K562 (cell line): Measurements from ENCODE around the gene MLST8. TPM values are rescaled to one million over a fixed set of nuclear protein-coding genes. Genes with fewer than 3 reads are reported as not detected.

Source experiments
- ATAC-seq: fragments of 200-7000 bp; cut with Tn5 transposase; 3 replicates; pipeline ENCODE4 v1.9.1; 2020; ENCODE audit warnings: moderate library complexity
- BruUV-seq: library from RNA; stranded (reverse); fragments of 400-500 nt; replicated peaks from 2 replicates; lab custom pipeline; 2021; lab: Mats Ljungman, UMichigan
- CTCF ChIA-PET: fragments of 300-600 bp; formaldehyde crosslinking; extraction: SDS; loops from one replicate; lab custom pipeline; 2021; ENCODE audit warnings: low intra/inter-chr PET ratio; lab: Yijun Ruan, JAX
- POLR2A ChIA-PET: fragments of 300-600, 350-650 bp; sonication (Branson Sonifier 250); formaldehyde crosslinking; extraction: SDS; loops from one replicate; lab custom pipeline; 2021; ENCODE audit warnings: antibody characterized with exemption, inconsistent platforms; lab: Yijun Ruan, JAX
- DNase-seq, 4 experiments: peaks; one replicate each; pipeline versions ENCODE4 v3.0.0 to v3.0.0-alpha.2; 2011 to 2018; ENCODE audit warnings: low spot score in 3 of 4, mixed read lengths in 3 of 4; ENCODE audit errors: extremely low read depth in 1 of 4
- FAIRE-seq: peaks from 2 replicates; lab custom pipeline; 2011; peaks lifted over from hg19 to GRCh38; lab: Jason Lieb, UNC
- H2AFZ ChIP-seq: 2 replicates; pipeline ENCODE4 v1.6.0; 2011; ENCODE audit warnings: low read depth, low read length, control low read depth, inconsistent platforms
- H3K27ac ChIP-seq: fragments of 200-600 bp; 3 replicates; pipeline ENCODE4 v1.8.0; 2011; ENCODE audit warnings: low read depth, mild to moderate bottlenecking, control low read depth, inconsistent platforms, low read length, moderate library complexity, mixed read lengths; ENCODE audit errors: extremely low read depth
- H3K27me3 ChIP-seq, 2 experiments: fragments of 300-600 bp in 1 of 2; 2 replicates in 1 of 2; 3 replicates in 1 of 2; pipeline versions ENCODE4 v1.6.0 to v1.8.0; 2011; ENCODE audit warnings: inconsistent platforms in 2 of 2, low read length in 2 of 2, mild to moderate bottlenecking in 1 of 2, mixed read lengths in 1 of 2, moderate library complexity in 1 of 2; ENCODE audit not compliant: control insufficient read depth in 2 of 2, insufficient read depth in 2 of 2
- H3K36me3 ChIP-seq: fragments of 300-600 bp; 3 replicates; pipeline ENCODE4 v1.8.0; 2011; ENCODE audit warnings: mild to moderate bottlenecking, low read length, inconsistent platforms; ENCODE audit not compliant: control insufficient read depth, insufficient read depth
- H3K4me1 ChIP-seq, 2 experiments: fragments of 200-600 bp in 1 of 2; replicated peaks in 1 of 2; 2 replicates in 1 of 2; 3 replicates in 1 of 2; pipeline versions ENCODE4 v1.5.1 to v1.8.0; 2011; ENCODE audit warnings: inconsistent platforms in 2 of 2, low read length in 2 of 2, mild to moderate bottlenecking in 1 of 2, mixed read lengths in 1 of 2, moderate library complexity in 1 of 2; ENCODE audit not compliant: control insufficient read depth in 2 of 2, insufficient read depth in 2 of 2
- H3K4me2 ChIP-seq: 2 replicates; pipeline ENCODE4 v1.6.1; 2011; ENCODE audit warnings: low read length, control low read depth, inconsistent platforms, mixed read lengths; ENCODE audit not compliant: insufficient read depth
- H3K4me3 ChIP-seq: fragments of 200-600 bp; sonication (generic), shearing (Covaris generic); 2 replicates; pipeline ENCODE4 v1.5.1; 2016; ENCODE audit warnings: control low read depth, inconsistent platforms
- H3K79me2 ChIP-seq: fragments of 200-600 bp; 3 replicates; pipeline ENCODE4 v1.8.0; 2011; ENCODE audit warnings: low read length, inconsistent platforms; ENCODE audit not compliant: control insufficient read depth, insufficient read depth
- H3K9ac ChIP-seq, 2 experiments: 2 replicates each; pipeline versions ENCODE4 v1.6.0 to v1.6.1; 2011; ENCODE audit warnings: low read depth in 2 of 2, low read length in 2 of 2, control low read depth in 1 of 2, inconsistent platforms in 1 of 2, mild to moderate bottlenecking in 1 of 2, mixed read lengths in 1 of 2; ENCODE audit not compliant: insufficient read depth in 1 of 2
- H3K9me1 ChIP-seq: one replicate; pipeline ENCODE4 v1.6.0; 2011; ENCODE audit warnings: inconsistent platforms, mild to moderate bottlenecking, low read length, moderate library complexity; ENCODE audit not compliant: control insufficient read depth, insufficient read depth
- H3K9me3 ChIP-seq: replicated peaks from 2 replicates; pipeline ENCODE4 v1.5.1; 2011; ENCODE audit warnings: low read depth, low read length, inconsistent platforms; ENCODE audit not compliant: control insufficient read depth, insufficient read depth
- H4K20me1 ChIP-seq: replicated peaks from 2 replicates; pipeline ENCODE4 v1.6.1; 2011; ENCODE audit warnings: low read length, inconsistent platforms, mixed read lengths; ENCODE audit not compliant: control insufficient read depth, insufficient read depth
- HDAC2 ChIP-seq: fragments of 450-650 bp; IDR thresholded peaks from 2 replicates; pipeline ENCODE4 v1.6.1; 2016; ENCODE audit warnings: mild to moderate bottlenecking
- HNRNPLL ChIP-seq: fragments of 200-400 bp; formaldehyde crosslinking; IDR thresholded peaks from 2 replicates; pipeline ENCODE4 v1.6.1; 2017; ENCODE audit warnings: low read length, low read depth, mild to moderate bottlenecking; ENCODE audit not compliant: poor library complexity, severe bottlenecking
- JUND ChIP-seq, 2 experiments: IDR thresholded peaks; 2 replicates in 1 of 2; 3 replicates in 1 of 2; pipeline ENCODE4 v1.6.1; 2011; ENCODE audit warnings: borderline replicate concordance in 2 of 2, low read depth in 2 of 2, low read length in 2 of 2, improper control_type of control experiment in 1 of 2, missing biosample characterization in 1 of 2, missing genetic modification characterization in 1 of 2, missing genetic modification reagents in 1 of 2
- POLR2AphosphoS5 ChIP-seq: IDR thresholded peaks from 2 replicates; pipeline ENCODE4 v1.6.1; 2011; ENCODE audit warnings: mild to moderate bottlenecking, low read depth, low read length, moderate library complexity; ENCODE audit not compliant: control insufficient read depth, insufficient read depth
- POLR2G ChIP-seq: fragments of 200-400 bp; formaldehyde crosslinking; IDR thresholded peaks from 2 replicates; pipeline ENCODE4 v1.6.1; 2017; ENCODE audit warnings: low read depth, mild to moderate bottlenecking, antibody characterized with exemption, low read length, moderate library complexity
- PTBP1 ChIP-seq: fragments of 200-400 bp; formaldehyde crosslinking; IDR thresholded peaks from 2 replicates; pipeline ENCODE4 v1.6.1; 2017; ENCODE audit warnings: low read depth, low read length
- RBFOX2 ChIP-seq: fragments of 200-400 bp; formaldehyde crosslinking; IDR thresholded peaks from 2 replicates; pipeline ENCODE4 v1.6.1; 2017; ENCODE audit warnings: low read depth, mild to moderate bottlenecking, low read length, moderate library complexity
- SRF ChIP-seq, 2 experiments: fragments of 250-450, 450-650 bp in 1 of 2; sonication (Bioruptor Pico) in 1 of 2; sonication (generic) in 1 of 2; formaldehyde crosslinking; IDR thresholded peaks; 2 replicates each; pipeline versions ENCODE4 v1.5.0 to v1.5.1; 2020 to 2022; ENCODE audit warnings: mild to moderate bottlenecking in 1 of 2, missing genetic modification reagents in 1 of 2
- WGBS: fragments of 100-300 bp; shearing (Covaris generic); methylation state at CpG from one replicate; pipeline ENCODE4 v1.1.6; 2016; ENCODE audit warnings: low coverage, mixed read lengths; ENCODE audit not compliant: insufficient coverage; ENCODE audit errors: missing lambda C conversion rate; 5-methylcytosine and 5-hydroxymethylcytosine counted together
- in situ Hi-C: fragments of 300-500 bp; cut with MboI; formaldehyde crosslinking; loops from 4 replicates; pipeline ENCODE4 v1.15.0; 2018; ENCODE audit warnings: inconsistent platforms, mixed read lengths
- intact Hi-C: fragments of 100-400 bp; cut with micrococcal nuclease; formaldehyde crosslinking; loops from 2 replicates; pipeline ENCODE4 v1.14.2; 2022
- polyA plus RNA-seq, 8 experiments: library from polyadenylated mRNA; depleted of rRNA in 4 of 8; stranded (reverse) in 5 of 8; unstranded in 3 of 8; fragments of >200 nt; fragmentation: Nextera tagmentation in 2 of 8; fragmentation: Illumina TruSeq in 1 of 8; extraction: Ambion mirVana in 2 of 8; extraction: Trizol in 1 of 8; gene quantifications; 2 replicates each; pipeline versions ENCODE4 v1.2.1 to v1.2.3, GENCODE V29; 2011 to 2014; ENCODE audit warnings: inconsistent platforms in 1 of 8, missing spikeins in 1 of 8
- total RNA-seq, 7 experiments: library from RNA; depleted of rRNA in 6 of 7; stranded (reverse); fragments of >200 nt in 6 of 7; fragmentation: Illumina TruSeq in 2 of 7; extraction: Trizol in 2 of 7; gene quantifications; 2 replicates each; pipeline versions ENCODE4 v1.2.1 to v1.2.3, GENCODE V29; 2011 to 2021; ENCODE audit warnings: low replicate concordance in 1 of 7
- TF ChIP-seq, protein P1 (sequence below): fragments of 200-600 bp; sonication (generic); IDR thresholded peaks from one replicate; pipeline ENCODE4 v1.6.1; 2012; ENCODE audit warnings: mild to moderate bottlenecking, low read depth, low read length, inconsistent platforms

The MLST8 gene
- total and polyA plus RNA-seq, 9 of the 15 experiments (the other 6 are each of a cell fraction or from before 2014, with no cell fraction given), result 1.5 to 116 (median 43.3) TPM

- peaks cover 31 to 91% of the 10 kb centered on the region in 2 experiments for H3K4me1 ChIP-seq
- ATAC-seq (no peak), DNase-seq (no peak), FAIRE-seq (no peak)
- H3K36me3 ChIP-seq, result peaks cover 61% of the 10 kb centered on the region; the same call in 2 of the 3 replicates
- H3K27me3 ChIP-seq, result no peaks in the 10 kb centered on the region
- WGBS, result 91% methylated on average over 13 of the region's 17 CpGs
- intact Hi-C loops, result no loop called here
- no peak overlapping the region for H3K27ac ChIP-seq
- no peak overlapping the region for H3K4me2 ChIP-seq
- H3K9me3 ChIP-seq, result no peaks in the 10 kb centered on the region
- POLR2A ChIA-PET, result interaction anchor here (0.9 to 2.1 kb wide), 3 partner anchors 14 to 56 kb away, joined by 4 to 12 read pairs (median 11); partner anchors contain the start of genes E4F1 and TRAF7
- no peak overlapping the region for H2AFZ ChIP-seq
- peaks cover 67% of the 10 kb centered on the region for H3K79me2 ChIP-seq
- H3K4me3 ChIP-seq, result no peak overlapping the region
- H3K9me1 ChIP-seq, result no peaks in the 10 kb centered on the region
- in situ Hi-C loops, result no loop called here
- peak overlapping the region in 1 of 2 experiments; percentile 83; a peak in 2 of 4 replicates for H3K9ac ChIP-seq
- CTCF ChIA-PET, result no interaction called here
- H4K20me1 ChIP-seq, result peaks cover 21% of the 10 kb centered on the region
- no TSS peak for BruUV-seq
- TF ChIP-seq RBFOX2 (peak; percentile 54), JUND (IDR thresholded peaks at IDR 0.05; ENCODE audit: borderline replicate concordance, low read depth, low read length) (no peak), JUND (tag; IDR thresholded peaks at IDR 0.05; ENCODE audit: borderline replicate concordance, low read depth, low read length) (no peak), SRF (CRISPR knock-in tag; IDR thresholded peaks at IDR 0.05) (no peak), POLR2G (peak; percentile 58), POLR2AphosphoS5 (peak; percentile 2; the same call in 1 of the 2 replicates), HDAC2 (no peak), PTBP1 (no peak), HNRNPLL (no peak)
- TF ChIP-seq, protein P1, sequence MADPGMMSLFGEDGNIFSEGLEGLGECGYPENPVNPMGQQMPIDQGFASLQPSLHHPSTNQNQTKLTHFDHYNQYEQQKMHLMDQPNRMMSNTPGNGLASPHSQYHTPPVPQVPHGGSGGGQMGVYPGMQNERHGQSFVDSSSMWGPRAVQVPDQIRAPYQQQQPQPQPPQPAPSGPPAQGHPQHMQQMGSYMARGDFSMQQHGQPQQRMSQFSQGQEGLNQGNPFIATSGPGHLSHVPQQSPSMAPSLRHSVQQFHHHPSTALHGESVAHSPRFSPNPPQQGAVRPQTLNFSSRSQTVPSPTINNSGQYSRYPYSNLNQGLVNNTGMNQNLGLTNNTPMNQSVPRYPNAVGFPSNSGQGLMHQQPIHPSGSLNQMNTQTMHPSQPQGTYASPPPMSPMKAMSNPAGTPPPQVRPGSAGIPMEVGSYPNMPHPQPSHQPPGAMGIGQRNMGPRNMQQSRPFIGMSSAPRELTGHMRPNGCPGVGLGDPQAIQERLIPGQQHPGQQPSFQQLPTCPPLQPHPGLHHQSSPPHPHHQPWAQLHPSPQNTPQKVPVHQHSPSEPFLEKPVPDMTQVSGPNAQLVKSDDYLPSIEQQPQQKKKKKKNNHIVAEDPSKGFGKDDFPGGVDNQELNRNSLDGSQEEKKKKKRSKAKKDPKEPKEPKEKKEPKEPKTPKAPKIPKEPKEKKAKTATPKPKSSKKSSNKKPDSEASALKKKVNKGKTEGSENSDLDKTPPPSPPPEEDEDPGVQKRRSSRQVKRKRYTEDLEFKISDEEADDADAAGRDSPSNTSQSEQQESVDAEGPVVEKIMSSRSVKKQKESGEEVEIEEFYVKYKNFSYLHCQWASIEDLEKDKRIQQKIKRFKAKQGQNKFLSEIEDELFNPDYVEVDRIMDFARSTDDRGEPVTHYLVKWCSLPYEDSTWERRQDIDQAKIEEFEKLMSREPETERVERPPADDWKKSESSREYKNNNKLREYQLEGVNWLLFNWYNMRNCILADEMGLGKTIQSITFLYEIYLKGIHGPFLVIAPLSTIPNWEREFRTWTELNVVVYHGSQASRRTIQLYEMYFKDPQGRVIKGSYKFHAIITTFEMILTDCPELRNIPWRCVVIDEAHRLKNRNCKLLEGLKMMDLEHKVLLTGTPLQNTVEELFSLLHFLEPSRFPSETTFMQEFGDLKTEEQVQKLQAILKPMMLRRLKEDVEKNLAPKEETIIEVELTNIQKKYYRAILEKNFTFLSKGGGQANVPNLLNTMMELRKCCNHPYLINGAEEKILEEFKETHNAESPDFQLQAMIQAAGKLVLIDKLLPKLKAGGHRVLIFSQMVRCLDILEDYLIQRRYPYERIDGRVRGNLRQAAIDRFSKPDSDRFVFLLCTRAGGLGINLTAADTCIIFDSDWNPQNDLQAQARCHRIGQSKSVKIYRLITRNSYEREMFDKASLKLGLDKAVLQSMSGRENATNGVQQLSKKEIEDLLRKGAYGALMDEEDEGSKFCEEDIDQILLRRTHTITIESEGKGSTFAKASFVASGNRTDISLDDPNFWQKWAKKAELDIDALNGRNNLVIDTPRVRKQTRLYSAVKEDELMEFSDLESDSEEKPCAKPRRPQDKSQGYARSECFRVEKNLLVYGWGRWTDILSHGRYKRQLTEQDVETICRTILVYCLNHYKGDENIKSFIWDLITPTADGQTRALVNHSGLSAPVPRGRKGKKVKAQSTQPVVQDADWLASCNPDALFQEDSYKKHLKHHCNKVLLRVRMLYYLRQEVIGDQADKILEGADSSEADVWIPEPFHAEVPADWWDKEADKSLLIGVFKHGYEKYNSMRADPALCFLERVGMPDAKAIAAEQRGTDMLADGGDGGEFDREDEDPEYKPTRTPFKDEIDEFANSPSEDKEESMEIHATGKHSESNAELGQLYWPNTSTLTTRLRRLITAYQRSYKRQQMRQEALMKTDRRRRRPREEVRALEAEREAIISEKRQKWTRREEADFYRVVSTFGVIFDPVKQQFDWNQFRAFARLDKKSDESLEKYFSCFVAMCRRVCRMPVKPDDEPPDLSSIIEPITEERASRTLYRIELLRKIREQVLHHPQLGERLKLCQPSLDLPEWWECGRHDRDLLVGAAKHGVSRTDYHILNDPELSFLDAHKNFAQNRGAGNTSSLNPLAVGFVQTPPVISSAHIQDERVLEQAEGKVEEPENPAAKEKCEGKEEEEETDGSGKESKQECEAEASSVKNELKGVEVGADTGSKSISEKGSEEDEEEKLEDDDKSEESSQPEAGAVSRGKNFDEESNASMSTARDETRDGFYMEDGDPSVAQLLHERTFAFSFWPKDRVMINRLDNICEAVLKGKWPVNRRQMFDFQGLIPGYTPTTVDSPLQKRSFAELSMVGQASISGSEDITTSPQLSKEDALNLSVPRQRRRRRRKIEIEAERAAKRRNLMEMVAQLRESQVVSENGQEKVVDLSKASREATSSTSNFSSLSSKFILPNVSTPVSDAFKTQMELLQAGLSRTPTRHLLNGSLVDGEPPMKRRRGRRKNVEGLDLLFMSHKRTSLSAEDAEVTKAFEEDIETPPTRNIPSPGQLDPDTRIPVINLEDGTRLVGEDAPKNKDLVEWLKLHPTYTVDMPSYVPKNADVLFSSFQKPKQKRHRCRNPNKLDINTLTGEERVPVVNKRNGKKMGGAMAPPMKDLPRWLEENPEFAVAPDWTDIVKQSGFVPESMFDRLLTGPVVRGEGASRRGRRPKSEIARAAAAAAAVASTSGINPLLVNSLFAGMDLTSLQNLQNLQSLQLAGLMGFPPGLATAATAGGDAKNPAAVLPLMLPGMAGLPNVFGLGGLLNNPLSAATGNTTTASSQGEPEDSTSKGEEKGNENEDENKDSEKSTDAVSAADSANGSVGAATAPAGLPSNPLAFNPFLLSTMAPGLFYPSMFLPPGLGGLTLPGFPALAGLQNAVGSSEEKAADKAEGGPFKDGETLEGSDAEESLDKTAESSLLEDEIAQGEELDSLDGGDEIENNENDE, result no peak
These were observed 4.7 kb downstream of the MLST8 start for GRCh38 chr16:2210009-2210332.
